HG02870 (cell line): ENCODE measurements around the gene CXorf49.
"Not testable (repeated sequence)": the region's sequence is repeated elsewhere in the genome, so short reads cannot be mapped to it uniquely, and the experiment has no call there.

Experiments
- ATAC-seq: cut with Tn5 transposase; IDR thresholded peaks from one replicate; pipeline ENCODE4 v1.9.1; 2021; ENCODE audit warnings: mild to moderate bottlenecking, moderate library complexity; ENCODE audit not compliant: unreplicated experiment

The CXorf49 gene

DNA sequence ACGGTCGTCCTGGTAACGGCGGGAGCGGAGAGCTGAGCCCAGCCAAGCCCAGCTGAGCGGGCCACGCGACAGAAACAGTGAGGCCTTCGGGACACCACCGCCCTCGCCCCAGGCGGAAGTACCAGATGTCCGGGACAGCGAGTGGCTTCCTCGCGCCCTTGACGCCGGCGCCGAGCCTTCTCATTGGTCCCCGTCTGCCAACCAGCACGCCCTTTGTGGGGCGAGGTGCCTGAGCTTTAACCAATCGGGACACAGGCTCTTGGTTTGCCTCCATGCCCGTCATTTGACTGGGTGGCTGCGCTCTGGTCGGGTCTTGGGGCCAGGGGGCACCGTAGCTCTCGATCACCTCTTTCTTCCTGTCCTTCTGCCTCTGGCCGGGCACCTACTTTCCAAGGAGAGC lies at the start of gene CXorf49:
Gene CXorf49, minus strand, starts transcription at position 101 of the 400 bp plus-strand sequence. CDS start 134 bp downstream, outside the sequence.
- ATAC-seq: not testable (repeated sequence)

DNA sequence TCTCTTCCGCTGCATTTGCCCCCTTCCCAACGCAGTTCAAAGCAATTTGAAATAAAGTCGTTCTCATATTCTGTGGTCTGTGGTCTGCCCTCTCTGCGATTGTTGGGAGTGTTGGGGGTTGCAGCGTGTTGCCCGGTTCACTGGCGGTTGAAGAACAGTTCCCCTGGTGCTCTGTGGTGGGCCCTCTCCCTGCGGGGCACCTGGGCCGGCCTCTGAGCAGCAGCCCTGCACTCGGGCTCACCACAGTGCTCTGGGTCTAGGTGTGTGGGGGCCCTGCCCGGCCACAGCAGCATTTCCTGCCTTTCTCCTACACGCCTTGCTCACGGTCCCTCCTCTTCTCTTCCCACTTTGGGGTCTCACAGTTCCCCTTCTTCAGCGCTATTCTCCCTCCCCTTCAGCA lies 49.0 kb upstream of the CXorf49 start:
- ATAC-seq: not testable (repeated sequence)

DNA sequence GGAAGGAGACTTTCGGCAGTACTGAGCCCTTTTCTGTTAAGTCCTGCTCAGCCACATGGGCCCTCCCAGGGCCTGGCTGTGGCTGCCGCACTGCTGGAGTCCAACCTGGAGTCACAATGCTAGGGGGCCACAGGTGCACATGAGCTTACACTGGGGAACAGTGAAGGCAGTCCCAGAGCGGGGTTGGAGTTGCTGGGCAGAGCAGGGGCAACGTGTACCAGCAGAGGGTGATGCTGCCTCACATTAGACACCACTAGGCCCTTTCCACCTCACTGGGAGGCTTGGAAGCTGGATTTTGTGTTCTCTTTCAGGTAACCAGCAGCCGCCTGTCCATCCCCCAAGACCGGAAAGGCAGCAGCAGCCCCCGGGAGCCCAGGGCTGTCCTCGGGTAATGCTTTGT lies 47.5 kb upstream of the CXorf49 start:
- ATAC-seq: not testable (repeated sequence)

DNA sequence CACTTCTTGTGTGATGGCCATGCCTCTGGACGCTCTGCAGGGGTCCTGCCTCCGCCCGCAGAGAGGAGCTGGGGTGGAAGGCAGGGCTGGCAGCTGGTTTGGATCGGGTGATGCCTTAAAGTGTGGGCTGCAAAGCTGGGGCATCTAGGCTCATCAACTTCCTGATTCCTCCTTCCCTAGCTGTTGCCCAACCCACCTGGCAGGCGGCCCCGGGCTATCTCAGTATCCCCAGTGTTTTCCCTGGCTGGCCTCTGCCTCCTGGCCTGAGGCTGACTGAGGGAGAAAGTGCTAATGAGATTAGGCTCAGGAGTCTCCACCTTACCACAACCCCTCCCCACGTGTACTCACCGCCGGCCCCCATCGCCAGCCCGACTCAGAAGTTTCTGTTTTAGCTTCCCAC lies 46.7 kb upstream of the CXorf49 start:
- ATAC-seq: not testable (repeated sequence)

DNA sequence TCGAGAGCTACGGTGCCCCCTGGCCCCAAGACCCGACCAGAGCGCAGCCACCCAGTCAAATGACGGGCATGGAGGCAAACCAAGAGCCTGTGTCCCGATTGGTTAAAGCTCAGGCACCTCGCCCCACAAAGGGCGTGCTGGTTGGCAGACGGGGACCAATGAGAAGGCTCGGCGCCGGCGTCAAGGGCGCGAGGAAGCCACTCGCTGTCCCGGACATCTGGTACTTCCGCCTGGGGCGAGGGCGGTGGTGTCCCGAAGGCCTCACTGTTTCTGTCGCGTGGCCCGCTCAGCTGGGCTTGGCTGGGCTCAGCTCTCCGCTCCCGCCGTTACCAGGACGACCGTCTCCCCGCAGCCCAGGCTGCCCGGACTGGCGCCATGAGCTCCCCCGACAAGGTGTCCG lies 45.0 kb upstream of the CXorf49 start, which contains the start of gene CXorf49B:
Gene CXorf49B, plus strand, starts transcription at position 301 of the 400 bp plus-strand sequence. Its CDS starts 75 bp downstream, at position 376.
- ATAC-seq: not testable (repeated sequence)

DNA sequence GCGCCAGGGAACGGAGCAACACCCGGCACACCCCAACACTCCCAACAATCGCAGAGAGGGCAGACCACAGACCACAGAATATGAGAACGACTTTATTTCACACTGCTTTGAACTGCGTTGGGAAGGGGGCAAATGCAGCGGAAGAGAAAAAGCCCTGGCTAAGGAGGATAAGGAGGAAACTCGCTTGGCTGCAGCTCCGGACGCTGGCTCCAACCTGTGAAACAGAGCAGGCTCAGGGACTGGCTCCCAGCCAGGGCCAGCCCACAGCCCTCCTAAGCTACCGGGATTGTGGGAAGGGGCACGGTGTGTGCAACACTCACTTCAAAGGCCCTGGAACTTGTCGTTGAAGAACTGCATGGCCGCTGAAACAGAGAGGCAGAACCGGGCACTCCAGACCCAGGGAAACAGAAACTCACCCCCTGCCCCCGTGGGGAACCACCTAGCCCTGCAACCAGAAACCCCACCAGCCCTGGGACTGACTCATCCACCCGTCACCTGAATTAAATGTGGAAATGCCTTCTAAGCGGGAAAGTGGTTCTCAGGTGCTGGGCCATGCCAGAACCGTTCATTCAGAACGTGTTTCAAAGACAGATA lies 42.7 kb upstream of the CXorf49 start:
- not testable (repeated sequence) for ATAC-seq

DNA sequence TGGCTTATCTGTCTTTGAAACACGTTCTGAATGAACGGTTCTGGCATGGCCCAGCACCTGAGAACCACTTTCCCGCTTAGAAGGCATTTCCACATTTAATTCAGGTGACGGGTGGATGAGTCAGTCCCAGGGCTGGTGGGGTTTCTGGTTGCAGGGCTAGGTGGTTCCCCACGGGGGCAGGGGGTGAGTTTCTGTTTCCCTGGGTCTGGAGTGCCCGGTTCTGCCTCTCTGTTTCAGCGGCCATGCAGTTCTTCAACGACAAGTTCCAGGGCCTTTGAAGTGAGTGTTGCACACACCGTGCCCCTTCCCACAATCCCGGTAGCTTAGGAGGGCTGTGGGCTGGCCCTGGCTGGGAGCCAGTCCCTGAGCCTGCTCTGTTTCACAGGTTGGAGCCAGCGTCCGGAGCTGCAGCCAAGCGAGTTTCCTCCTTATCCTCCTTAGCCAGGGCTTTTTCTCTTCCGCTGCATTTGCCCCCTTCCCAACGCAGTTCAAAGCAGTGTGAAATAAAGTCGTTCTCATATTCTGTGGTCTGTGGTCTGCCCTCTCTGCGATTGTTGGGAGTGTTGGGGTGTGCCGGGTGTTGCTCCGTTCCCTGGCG lies 2.3 kb upstream of the CXorf49 start:
- not testable (repeated sequence) for ATAC-seq

DNA sequence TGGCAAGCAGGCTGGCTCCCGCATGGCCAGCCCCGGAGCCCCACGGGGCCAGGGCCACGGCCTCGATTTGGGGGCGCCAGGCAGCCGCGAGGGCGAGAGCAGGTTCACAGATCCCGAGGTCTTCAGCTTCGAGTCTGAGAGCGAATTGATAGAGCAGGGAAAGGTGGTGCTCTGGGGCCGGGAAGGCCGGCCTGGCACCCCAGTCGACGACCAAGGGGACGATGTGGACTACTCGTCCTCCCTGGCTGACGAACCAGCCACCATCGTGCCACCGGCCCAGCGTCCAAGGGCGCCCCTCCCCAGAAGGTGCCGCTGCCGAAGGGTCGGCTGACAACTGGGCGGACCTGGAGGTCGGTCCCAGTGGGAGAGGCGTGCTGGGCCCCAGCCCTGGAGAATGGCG lies 1.1 kb upstream of the CXorf49 start:
- not testable (repeated sequence) for ATAC-seq

DNA sequence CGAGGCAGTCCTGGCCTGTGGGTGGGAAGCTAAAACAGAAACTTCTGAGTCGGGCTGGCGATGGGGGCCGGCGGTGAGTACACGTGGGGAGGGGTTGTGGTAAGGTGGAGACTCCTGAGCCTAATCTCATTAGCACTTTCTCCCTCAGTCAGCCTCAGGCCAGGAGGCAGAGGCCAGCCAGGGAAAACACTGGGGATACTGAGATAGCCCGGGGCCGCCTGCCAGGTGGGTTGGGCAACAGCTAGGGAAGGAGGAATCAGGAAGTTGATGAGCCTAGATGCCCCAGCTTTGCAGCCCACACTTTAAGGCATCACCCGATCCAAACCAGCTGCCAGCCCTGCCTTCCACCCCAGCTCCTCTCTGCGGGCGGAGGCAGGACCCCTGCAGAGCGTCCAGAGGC lies 1.8 kb downstream of the CXorf49 start:
- ATAC-seq: not testable (repeated sequence)

DNA sequence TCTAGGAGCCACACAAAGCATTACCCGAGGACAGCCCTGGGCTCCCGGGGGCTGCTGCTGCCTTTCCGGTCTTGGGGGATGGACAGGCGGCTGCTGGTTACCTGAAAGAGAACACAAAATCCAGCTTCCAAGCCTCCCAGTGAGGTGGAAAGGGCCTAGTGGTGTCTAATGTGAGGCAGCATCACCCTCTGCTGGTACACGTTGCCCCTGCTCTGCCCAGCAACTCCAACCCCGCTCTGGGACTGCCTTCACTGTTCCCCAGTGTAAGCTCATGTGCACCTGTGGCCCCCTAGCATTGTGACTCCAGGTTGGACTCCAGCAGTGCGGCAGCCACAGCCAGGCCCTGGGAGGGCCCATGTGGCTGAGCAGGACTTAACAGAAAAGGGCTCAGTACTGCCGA lies 2.5 kb downstream of the CXorf49 start:
- not testable (repeated sequence) for ATAC-seq

DNA sequence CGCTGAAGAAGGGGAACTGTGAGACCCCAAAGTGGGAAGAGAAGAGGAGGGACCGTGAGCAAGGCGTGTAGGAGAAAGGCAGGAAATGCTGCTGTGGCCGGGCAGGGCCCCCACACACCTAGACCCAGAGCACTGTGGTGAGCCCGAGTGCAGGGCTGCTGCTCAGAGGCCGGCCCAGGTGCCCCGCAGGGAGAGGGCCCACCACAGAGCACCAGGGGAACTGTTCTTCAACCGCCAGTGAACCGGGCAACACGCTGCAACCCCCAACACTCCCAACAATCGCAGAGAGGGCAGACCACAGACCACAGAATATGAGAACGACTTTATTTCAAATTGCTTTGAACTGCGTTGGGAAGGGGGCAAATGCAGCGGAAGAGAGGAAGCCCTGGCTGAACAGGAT lies 4.0 kb downstream of the CXorf49 start:
- not testable (repeated sequence) for ATAC-seq

DNA sequence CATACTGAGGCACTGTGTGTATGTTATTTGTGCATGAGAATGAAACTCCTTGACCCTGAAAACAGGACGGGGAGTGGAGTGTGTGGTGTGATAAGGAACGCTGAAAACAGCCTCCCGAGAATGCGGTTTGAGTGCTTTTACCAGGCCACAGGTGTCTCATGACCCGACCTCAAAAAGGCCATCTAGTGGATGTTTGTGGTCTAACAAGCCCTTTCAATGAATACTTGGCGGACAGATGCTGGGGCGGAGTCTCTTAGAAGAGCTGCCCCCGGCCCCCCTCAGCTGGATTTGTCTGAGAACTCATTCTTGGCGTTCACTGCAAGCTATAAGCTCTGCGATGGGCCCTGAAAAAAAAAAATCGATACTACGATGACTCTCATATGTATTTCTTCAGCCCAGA lies 15.2 kb downstream of the CXorf49 start:
- not testable (repeated sequence) for ATAC-seq

DNA sequence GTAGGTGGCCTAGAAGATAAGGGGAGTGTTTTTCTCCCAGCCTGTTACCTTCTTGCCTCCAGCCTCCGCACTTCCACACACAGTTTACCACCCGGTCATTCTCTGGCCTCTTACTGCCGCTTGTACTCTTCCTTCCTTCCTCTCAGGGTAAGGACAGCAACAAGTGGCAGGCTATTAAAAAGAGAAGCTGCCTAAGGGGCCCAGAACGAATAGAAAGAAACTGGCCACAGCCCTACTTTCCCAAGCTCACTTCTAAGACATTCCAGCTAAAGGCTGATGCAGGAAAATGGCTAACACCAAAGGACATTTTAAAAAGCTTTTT lies 19.1 kb downstream of the CXorf49 start:
- not testable (repeated sequence) for ATAC-seq

DNA sequence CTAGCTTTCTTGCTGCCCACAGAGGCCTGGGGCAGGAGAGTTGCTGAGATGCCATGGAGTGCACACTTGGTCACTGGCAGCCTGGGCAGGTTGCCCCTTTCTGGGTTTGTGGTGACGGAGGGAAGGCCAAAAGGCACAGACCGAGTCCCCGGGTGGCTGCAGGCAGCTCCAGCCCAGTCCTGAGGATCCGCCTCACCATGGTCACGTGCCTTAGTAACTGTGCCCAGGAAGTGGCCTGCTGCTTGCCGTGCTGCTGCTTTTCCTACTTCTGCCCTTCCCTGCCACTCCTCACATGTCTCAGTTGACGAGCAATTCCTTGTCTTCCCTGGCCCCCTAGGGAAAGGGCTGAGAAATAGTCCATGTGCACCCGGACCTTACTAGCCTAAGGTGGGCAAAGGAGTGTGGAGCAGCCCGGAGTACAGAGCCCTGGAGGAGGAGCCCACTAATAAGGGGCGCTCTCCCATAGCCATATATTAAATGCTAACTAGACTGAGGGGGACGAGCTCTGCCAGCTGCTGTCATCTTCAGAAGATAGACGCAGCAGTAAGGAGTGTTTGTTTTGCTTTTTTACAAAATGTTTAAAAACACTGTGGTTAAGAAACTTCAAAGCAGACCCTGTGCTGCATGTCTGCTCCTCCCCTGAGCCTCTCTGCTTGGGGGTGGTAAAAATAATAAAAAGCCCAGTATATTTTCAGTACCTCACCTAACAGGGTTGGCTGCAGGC lies 19.6 kb downstream of the CXorf49 start:
- not testable (repeated sequence) for ATAC-seq

DNA sequence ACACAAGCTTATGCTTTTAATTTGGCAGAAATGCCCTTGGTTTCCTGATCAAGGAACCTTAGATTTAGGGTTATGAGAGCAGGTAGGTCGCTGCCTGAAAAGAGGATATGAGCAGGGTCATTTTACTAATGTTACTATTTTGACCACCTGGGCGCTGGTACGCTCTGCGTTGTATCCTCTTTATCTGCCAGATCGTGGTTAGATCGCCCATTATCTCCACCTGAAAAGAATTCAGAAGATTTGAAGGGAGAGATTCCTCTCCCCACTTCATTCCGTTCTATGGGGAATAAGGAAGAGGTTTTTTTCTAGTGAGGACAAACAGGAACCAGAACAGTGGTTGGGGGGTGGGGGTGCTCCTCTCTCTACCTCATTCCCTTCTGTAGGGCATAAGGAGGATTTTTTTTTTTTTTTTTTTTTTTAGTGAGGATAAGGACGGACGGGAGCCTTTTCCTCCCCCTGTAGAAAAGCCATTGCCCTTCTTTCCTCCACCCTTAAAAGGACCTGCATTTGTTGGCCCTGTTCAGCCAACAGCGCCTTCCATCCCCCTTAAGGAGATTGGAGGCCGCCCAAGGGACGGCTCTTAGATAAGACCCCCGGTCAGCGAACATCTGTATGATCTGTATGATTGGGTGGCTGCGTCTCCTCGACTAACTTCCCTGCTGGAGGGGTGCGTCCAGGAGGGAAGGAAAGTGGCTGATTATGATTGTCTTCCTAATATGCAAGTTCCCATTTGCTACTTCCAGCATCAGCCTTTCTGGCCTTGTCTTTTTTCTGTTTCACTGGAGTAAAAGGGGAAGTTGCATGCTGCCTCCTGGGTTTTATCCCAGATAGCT lies 20.4 kb downstream of the CXorf49 start:
- ATAC-seq: peak; percentile 41

DNA sequence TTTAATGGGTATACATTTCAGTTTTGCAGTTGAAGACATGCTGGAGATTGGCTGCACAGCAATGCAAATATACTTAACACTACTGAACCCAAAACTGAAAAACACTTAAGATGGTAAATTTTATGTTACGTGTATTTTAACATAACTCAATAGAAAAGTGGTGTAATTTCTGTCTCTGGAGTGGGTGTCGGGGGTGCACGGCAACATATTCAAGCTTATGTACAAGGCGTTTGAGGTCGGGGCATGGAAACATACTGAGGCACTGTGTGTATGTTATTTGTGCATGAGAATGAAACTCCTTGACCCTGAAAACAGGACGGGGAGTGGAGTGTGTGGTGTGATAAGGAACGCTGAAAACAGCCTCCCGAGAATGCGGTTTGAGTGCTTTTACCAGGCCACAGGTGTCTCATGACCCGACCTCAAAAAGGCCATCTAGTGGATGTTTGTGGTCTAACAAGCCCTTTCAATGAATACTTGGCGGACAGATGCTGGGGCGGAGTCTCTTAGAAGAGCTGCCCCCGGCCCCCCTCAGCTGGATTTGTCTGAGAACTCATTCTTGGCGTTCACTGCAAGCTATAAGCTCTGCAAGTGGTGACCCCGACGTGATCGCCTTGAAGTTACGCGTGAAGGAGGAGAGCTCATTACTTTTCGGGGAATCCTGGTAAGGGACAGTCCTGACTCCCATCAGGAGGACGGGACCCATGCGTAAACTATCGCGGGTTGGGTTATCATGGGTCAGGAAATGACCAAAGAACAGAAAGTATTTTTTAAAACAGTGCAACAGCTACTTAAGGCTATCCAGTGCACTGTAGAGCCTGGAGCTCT lies 21.2 kb downstream of the CXorf49 start:
- peak; percentile 48 for ATAC-seq

DNA sequence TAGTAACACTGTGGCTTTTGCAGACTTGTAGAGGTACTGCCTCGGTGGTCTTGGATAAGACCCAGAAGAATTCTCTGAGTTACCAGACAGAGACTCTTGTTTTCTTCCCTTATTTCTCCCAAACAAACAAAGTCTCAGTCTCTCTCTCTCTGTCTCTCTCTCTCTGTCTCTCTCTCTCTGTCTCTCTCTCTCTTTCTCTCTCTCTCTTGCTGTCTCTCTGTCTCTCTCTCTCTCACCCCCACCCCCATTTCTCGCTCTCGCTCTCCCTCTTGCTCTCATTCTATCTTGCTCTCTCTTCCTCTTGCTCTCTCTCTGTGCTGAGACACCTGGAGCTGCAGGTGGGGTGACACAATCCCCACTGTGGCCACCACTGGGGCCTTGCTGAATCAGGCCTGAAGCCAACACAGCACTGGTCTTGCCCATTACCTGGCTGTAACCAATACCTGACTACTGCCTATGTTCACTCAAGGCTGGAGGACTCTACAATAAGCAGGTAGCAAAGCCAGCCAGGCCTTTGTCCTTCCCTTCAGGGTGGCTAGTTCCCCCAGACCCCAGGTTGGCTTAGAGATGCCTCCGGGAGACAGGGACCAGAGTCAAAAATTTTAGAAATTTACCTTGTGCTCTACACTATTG lies 38.4 kb downstream of the CXorf49 start:
- ATAC-seq: no peak

DNA sequence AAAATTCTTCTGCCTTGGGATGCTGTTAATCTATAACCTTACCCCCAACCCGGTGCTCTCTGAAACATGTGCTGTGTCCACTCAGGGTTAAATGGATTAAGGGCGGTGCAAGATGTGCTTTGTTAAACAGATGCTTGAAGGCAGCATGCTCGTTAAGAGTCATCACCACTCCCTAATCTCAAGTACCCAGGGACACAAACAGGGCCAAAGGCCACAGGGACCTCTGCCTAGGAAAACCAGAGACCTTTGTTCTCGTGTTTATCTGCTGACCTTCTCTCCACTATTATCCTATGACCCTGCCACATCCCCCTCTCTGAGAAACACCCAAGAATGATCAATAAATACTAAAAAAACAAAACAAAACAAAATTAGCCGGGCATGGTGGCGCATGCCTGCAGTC lies 40.9 kb downstream of the CXorf49 start:
- ATAC-seq: not testable (repeated sequence)

DNA sequence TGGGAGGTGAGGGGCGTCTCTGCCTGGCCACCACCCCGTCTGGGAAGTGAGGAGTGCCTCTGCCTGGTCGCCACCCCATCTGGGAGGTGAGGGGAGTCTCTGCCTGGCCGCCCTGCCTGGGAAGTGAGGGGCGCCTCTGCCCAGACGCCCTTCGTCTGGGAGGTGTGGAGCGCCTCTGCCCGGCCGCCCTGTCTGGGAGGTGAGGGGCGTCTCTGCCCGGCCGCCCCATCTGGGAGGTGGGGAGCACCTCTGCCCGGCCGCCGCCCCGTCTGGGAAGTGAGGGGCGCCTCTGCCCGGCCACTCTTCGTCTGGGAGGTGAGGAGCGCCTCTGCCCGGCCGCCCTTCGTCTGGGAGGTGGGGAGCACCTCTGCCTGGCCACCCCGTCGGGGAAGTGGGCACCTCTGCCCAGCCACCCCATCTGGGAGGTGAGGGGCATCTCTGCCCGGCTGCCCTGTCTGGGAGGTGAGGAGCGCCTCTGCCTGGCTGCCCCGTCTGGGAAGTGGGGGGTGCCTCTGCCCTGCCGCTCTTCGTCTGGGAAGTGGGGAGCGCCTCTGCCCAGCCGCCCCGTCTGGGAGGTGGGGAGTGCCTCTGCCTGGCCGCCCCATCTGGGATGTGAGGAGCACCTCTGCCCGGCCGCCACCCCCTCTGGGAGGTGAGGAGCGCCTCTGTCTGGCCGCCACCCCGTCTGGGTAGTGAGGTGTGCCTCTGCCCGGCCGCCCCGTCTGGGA lies 41.9 kb downstream of the CXorf49 start:
- not testable (repeated sequence) for ATAC-seq
